H1 (cell line): ENCODE measurements around the gene TRIM41. TPM values are rescaled to one million over a fixed set of nuclear protein-coding genes. Genes with fewer than 3 reads are reported as not detected.

Source experiments
- RXRA ChIP-seq: IDR thresholded peaks from 2 replicates; pipeline ENCODE4 v1.6.1; 2011; ENCODE audit warnings: low read depth, mild to moderate bottlenecking, low read length, moderate library complexity; ENCODE audit not compliant: insufficient read depth
- polyA plus RNA-seq, 7 experiments: library from polyadenylated mRNA; depleted of rRNA in 3 of 7; stranded (reverse) in 5 of 7; unstranded in 2 of 7; fragments of >200 nt in 5 of 7; fragments of 200-250 nt in 2 of 7; gene quantifications; 1 replicate in 5 of 7; 2 replicates in 1 of 7; 4 replicates in 1 of 7; pipeline versions ENCODE4 v1.2.1 to v1.2.3, GENCODE V29; 2011 to 2013; ENCODE audit warnings: missing spikeins in 2 of 7, mixed read lengths in 2 of 7
- total RNA-seq: library from RNA; stranded (reverse); fragmentation: NEBNext Ultra II Directional; extraction: Animal tissue kit (Norgen Biotek cat#: 25700); gene quantifications from 2 replicates; pipeline ENCODE4 v1.2.1, GENCODE V29; 2021

Gene TRIM41
- total and polyA plus RNA-seq, 2 of the 8 experiments (the other 6 are each of a cell fraction or from before 2014, with no cell fraction given), result 12.9 to 21.6 TPM

DNA sequence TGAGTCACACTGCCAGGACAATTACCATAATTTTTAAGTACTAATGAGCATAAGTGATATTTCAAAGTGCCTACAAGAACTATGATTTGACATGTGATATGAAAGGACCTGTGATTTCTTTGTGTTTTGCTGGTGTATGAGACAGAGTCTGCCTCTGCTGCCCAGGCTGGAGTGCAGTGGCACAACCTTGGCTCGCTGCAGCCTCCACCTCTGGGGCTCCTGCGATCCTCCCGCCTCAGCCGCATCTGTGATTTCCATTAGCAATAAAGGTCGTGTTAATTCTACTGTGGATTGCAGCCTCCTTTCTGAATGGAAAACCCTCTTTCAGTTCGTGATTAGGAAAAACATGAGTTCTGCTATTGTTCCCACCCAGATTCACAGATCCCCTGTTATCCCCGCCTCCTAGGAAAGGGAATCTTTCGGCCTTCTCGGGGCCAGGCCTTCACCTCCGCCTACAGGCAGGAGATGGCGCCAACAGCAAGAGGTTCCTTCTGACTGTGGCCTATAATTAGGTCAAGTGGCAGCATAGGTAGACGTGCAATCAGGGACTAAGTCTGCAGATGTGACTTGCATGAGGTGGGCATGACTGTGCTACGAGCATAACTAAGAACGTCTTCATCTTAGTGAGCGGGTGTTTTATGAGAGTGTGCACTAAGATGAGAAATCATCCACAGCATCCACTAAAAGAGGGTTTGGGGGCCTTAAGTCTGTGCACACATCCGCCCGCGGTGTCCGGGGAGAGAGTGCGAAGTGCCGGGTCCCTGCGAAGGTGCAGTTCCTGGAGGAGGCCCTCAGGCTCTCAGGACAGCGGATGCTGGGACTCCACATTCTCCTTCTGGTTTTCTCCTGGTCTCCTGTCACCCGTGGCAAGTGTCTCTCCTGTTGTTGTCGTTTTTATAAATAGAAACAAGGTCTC lies 41.2 kb upstream of the TRIM41 start (continued):
- no peak for TF ChIP-seq RXRA
